K562 (cell line): ENCODE measurements around the gene COL15A1. TPM values are rescaled to one million over a fixed set of nuclear protein-coding genes. Genes with fewer than 3 reads are reported as not detected.

ENCODE experiments used
- ATAC-seq: fragments of 200-7000 bp; cut with Tn5 transposase; 3 replicates; pipeline ENCODE4 v1.9.1; 2020; ENCODE audit warnings: moderate library complexity
- BruUV-seq: library from RNA; stranded (reverse); fragments of 400-500 nt; replicated peaks from 2 replicates; lab custom pipeline; 2021; lab: Mats Ljungman, UMichigan
- CTCF ChIA-PET: fragments of 300-600 bp; formaldehyde crosslinking; extraction: SDS; loops from one replicate; lab custom pipeline; 2021; ENCODE audit warnings: low intra/inter-chr PET ratio; lab: Yijun Ruan, JAX
- POLR2A ChIA-PET: fragments of 300-600, 350-650 bp; sonication (Branson Sonifier 250); formaldehyde crosslinking; extraction: SDS; loops from one replicate; lab custom pipeline; 2021; ENCODE audit warnings: antibody characterized with exemption, inconsistent platforms; lab: Yijun Ruan, JAX
- DNase-seq, 4 experiments: peaks; one replicate each; pipeline versions ENCODE4 v3.0.0 to v3.0.0-alpha.2; 2011 to 2018; ENCODE audit warnings: low spot score in 3 of 4, mixed read lengths in 3 of 4; ENCODE audit errors: extremely low read depth in 1 of 4
- FAIRE-seq: peaks from 2 replicates; lab custom pipeline; 2011; peaks lifted over from hg19 to GRCh38; lab: Jason Lieb, UNC
- H2AFZ ChIP-seq: 2 replicates; pipeline ENCODE4 v1.6.0; 2011; ENCODE audit warnings: low read depth, low read length, control low read depth, inconsistent platforms
- H3K27ac ChIP-seq: fragments of 200-600 bp; 3 replicates; pipeline ENCODE4 v1.8.0; 2011; ENCODE audit warnings: low read depth, mild to moderate bottlenecking, control low read depth, inconsistent platforms, low read length, moderate library complexity, mixed read lengths; ENCODE audit errors: extremely low read depth
- H3K27me3 ChIP-seq, 2 experiments: fragments of 300-600 bp in 1 of 2; 2 replicates in 1 of 2; 3 replicates in 1 of 2; pipeline versions ENCODE4 v1.6.0 to v1.8.0; 2011; ENCODE audit warnings: inconsistent platforms in 2 of 2, low read length in 2 of 2, mild to moderate bottlenecking in 1 of 2, mixed read lengths in 1 of 2, moderate library complexity in 1 of 2; ENCODE audit not compliant: control insufficient read depth in 2 of 2, insufficient read depth in 2 of 2
- H3K36me3 ChIP-seq: fragments of 300-600 bp; 3 replicates; pipeline ENCODE4 v1.8.0; 2011; ENCODE audit warnings: mild to moderate bottlenecking, low read length, inconsistent platforms; ENCODE audit not compliant: control insufficient read depth, insufficient read depth
- H3K4me1 ChIP-seq, 2 experiments: fragments of 200-600 bp in 1 of 2; replicated peaks in 1 of 2; 2 replicates in 1 of 2; 3 replicates in 1 of 2; pipeline versions ENCODE4 v1.5.1 to v1.8.0; 2011; ENCODE audit warnings: inconsistent platforms in 2 of 2, low read length in 2 of 2, mild to moderate bottlenecking in 1 of 2, mixed read lengths in 1 of 2, moderate library complexity in 1 of 2; ENCODE audit not compliant: control insufficient read depth in 2 of 2, insufficient read depth in 2 of 2
- H3K4me2 ChIP-seq: 2 replicates; pipeline ENCODE4 v1.6.1; 2011; ENCODE audit warnings: low read length, control low read depth, inconsistent platforms, mixed read lengths; ENCODE audit not compliant: insufficient read depth
- H3K4me3 ChIP-seq: fragments of 200-600 bp; sonication (generic), shearing (Covaris generic); 2 replicates; pipeline ENCODE4 v1.5.1; 2016; ENCODE audit warnings: control low read depth, inconsistent platforms
- H3K79me2 ChIP-seq: fragments of 200-600 bp; 3 replicates; pipeline ENCODE4 v1.8.0; 2011; ENCODE audit warnings: low read length, inconsistent platforms; ENCODE audit not compliant: control insufficient read depth, insufficient read depth
- H3K9ac ChIP-seq, 2 experiments: 2 replicates each; pipeline versions ENCODE4 v1.6.0 to v1.6.1; 2011; ENCODE audit warnings: low read depth in 2 of 2, low read length in 2 of 2, control low read depth in 1 of 2, inconsistent platforms in 1 of 2, mild to moderate bottlenecking in 1 of 2, mixed read lengths in 1 of 2; ENCODE audit not compliant: insufficient read depth in 1 of 2
- H3K9me1 ChIP-seq: one replicate; pipeline ENCODE4 v1.6.0; 2011; ENCODE audit warnings: inconsistent platforms, mild to moderate bottlenecking, low read length, moderate library complexity; ENCODE audit not compliant: control insufficient read depth, insufficient read depth
- H3K9me3 ChIP-seq: replicated peaks from 2 replicates; pipeline ENCODE4 v1.5.1; 2011; ENCODE audit warnings: low read depth, low read length, inconsistent platforms; ENCODE audit not compliant: control insufficient read depth, insufficient read depth
- H4K20me1 ChIP-seq: replicated peaks from 2 replicates; pipeline ENCODE4 v1.6.1; 2011; ENCODE audit warnings: low read length, inconsistent platforms, mixed read lengths; ENCODE audit not compliant: control insufficient read depth, insufficient read depth
- CC2D1A ChIP-seq: fragments of 450-650 bp; IDR thresholded peaks from 2 replicates; pipeline ENCODE4 v1.6.1; 2017; ENCODE audit warnings: mild to moderate bottlenecking
- DPF2 ChIP-seq: fragments of 450-650 bp; IDR thresholded peaks from 2 replicates; pipeline ENCODE4 v1.6.1; 2016
- KAT2B ChIP-seq: IDR thresholded peaks from one replicate; pipeline ENCODE4 v1.6.1; 2012; ENCODE audit warnings: low read depth, mild to moderate bottlenecking, control low read depth, inconsistent platforms, low read length, moderate library complexity
- NFIC ChIP-seq: fragments of 450-650 bp; IDR thresholded peaks from 2 replicates; pipeline ENCODE4 v1.6.1; 2017; ENCODE audit warnings: mild to moderate bottlenecking, inconsistent platforms
- NFIX ChIP-seq: fragments of 250-450 bp; sonication (Bioruptor Pico); IDR thresholded peaks from 2 replicates; pipeline ENCODE4 v1.4.0; 2020; ENCODE audit warnings: low read depth, mild to moderate bottlenecking, moderate library complexity
- REST ChIP-seq, 2 experiments: fragments of 450-650 bp; formaldehyde crosslinking in 1 of 2; IDR thresholded peaks; 2 replicates each; pipeline versions ENCODE4 v1.4.0 to v1.6.1; 2014 to 2020; ENCODE audit warnings: mild to moderate bottlenecking in 2 of 2, borderline replicate concordance in 1 of 2, low read depth in 1 of 2
- STAT5B ChIP-seq: fragments of 250-450 bp; sonication (Bioruptor Pico); IDR thresholded peaks from 2 replicates; pipeline ENCODE4 v1.8.0; 2021; ENCODE audit warnings: mild to moderate bottlenecking, inconsistent platforms
- TRIM24 ChIP-seq, 2 experiments: fragments of 450-650 bp; IDR thresholded peaks; 2 replicates each; pipeline ENCODE4 v1.6.1; 2016
- ZNF41 ChIP-seq: fragments of 250-450 bp; sonication (Bioruptor Pico); conservative IDR thresholded peaks from 2 replicates; pipeline ENCODE4 v1.4.0; 2020; ENCODE audit warnings: mild to moderate bottlenecking
- ZNF561 ChIP-seq: fragments of 450-650 bp; formaldehyde crosslinking; conservative IDR thresholded peaks from 2 replicates; pipeline ENCODE4 v1.4.0; 2020; ENCODE audit warnings: mild to moderate bottlenecking, moderate library complexity
- WGBS: fragments of 100-300 bp; shearing (Covaris generic); methylation state at CpG from one replicate; pipeline ENCODE4 v1.1.6; 2016; ENCODE audit warnings: low coverage, mixed read lengths; ENCODE audit not compliant: insufficient coverage; ENCODE audit errors: missing lambda C conversion rate; 5-methylcytosine and 5-hydroxymethylcytosine counted together
- in situ Hi-C: fragments of 300-500 bp; cut with MboI; formaldehyde crosslinking; loops from 4 replicates; pipeline ENCODE4 v1.15.0; 2018; ENCODE audit warnings: inconsistent platforms, mixed read lengths
- intact Hi-C: fragments of 100-400 bp; cut with micrococcal nuclease; formaldehyde crosslinking; loops from 2 replicates; pipeline ENCODE4 v1.14.2; 2022
- polyA plus RNA-seq, 8 experiments: library from polyadenylated mRNA; depleted of rRNA in 4 of 8; stranded (reverse) in 5 of 8; unstranded in 3 of 8; fragments of >200 nt; fragmentation: Nextera tagmentation in 2 of 8; fragmentation: Illumina TruSeq in 1 of 8; extraction: Ambion mirVana in 2 of 8; extraction: Trizol in 1 of 8; gene quantifications; 2 replicates each; pipeline versions ENCODE4 v1.2.1 to v1.2.3, GENCODE V29; 2011 to 2014; ENCODE audit warnings: inconsistent platforms in 1 of 8, missing spikeins in 1 of 8
- total RNA-seq, 7 experiments: library from RNA; depleted of rRNA in 6 of 7; stranded (reverse); fragments of >200 nt in 6 of 7; fragmentation: Illumina TruSeq in 2 of 7; extraction: Trizol in 2 of 7; gene quantifications; 2 replicates each; pipeline versions ENCODE4 v1.2.1 to v1.2.3, GENCODE V29; 2011 to 2021; ENCODE audit warnings: low replicate concordance in 1 of 7
- TF ChIP-seq, protein P1 (sequence below): IDR thresholded peaks from 3 replicates; pipeline ENCODE4 v1.6.1; 2011; ENCODE audit warnings: borderline replicate concordance, mild to moderate bottlenecking, moderate library complexity; ENCODE audit not compliant: insufficient read length; ENCODE audit errors: extremely low read depth

The COL15A1 gene
- total and polyA plus RNA-seq, 9 of the 15 experiments (the other 6 are each of a cell fraction or from before 2014, with no cell fraction given), result 0.46 to 5.1 (median 2.6) TPM

DNA sequence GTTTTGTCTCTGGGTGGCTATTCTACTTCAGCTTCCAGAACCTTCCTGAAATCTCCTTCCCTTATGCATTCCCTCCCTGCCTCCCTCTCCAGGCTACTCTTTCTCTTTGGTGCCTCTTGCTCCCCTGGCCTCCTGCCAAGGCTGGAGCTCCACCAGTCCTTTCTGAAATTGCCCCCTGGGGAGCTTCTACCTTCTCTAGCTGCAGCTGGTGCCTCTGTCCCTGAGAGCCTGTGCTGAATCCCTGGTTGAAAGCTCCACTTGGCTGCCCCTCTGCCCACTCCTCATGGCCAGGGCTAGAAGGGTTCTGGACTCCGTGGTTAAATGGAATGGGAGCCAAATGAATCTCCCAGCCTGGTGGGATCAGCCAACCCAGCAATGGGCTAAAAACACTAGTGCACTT is 80.1 kb downstream of the COL15A1 start:
- no peaks in the 10 kb centered on the region for H3K79me2 ChIP-seq
- TF ChIP-seq TRIM24 (IDR thresholded peaks at IDR 0.05) (no peak), NFIC (peak; percentile 87), NFIX (peak; percentile 6; the same call in 1 of the 2 replicates), KAT2B (no peak), ZNF41 (CRISPR knock-in tag) (no peak), ZNF561 (CRISPR knock-in tag) (no peak), STAT5B (CRISPR knock-in tag) (no peak), CC2D1A (no peak), REST (IDR thresholded peaks at IDR 0.05; ENCODE audit: borderline replicate concordance) (peak; percentile 48), REST (CRISPR knock-in tag; IDR thresholded peaks at IDR 0.05; ENCODE audit: low read depth) (no peak), DPF2 (no peak)
- TF ChIP-seq, protein P1, sequence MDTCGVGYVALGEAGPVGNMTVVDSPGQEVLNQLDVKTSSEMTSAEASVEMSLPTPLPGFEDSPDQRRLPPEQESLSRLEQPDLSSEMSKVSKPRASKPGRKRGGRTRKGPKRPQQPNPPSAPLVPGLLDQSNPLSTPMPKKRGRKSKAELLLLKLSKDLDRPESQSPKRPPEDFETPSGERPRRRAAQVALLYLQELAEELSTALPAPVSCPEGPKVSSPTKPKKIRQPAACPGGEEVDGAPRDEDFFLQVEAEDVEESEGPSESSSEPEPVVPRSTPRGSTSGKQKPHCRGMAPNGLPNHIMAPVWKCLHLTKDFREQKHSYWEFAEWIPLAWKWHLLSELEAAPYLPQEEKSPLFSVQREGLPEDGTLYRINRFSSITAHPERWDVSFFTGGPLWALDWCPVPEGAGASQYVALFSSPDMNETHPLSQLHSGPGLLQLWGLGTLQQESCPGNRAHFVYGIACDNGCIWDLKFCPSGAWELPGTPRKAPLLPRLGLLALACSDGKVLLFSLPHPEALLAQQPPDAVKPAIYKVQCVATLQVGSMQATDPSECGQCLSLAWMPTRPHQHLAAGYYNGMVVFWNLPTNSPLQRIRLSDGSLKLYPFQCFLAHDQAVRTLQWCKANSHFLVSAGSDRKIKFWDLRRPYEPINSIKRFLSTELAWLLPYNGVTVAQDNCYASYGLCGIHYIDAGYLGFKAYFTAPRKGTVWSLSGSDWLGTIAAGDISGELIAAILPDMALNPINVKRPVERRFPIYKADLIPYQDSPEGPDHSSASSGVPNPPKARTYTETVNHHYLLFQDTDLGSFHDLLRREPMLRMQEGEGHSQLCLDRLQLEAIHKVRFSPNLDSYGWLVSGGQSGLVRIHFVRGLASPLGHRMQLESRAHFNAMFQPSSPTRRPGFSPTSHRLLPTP, result no peak
- TF ChIP-seq, all 486 proteins: peak for 3
- in situ Hi-C loops (no loop called here), intact Hi-C loops (no loop called here)
- H2AFZ ChIP-seq, result no peak overlapping the region
- no peak overlapping the region for H3K27ac ChIP-seq
- 36% methylated on average over 1 of the region's 1 CpG for WGBS
- ATAC-seq (no peak), FAIRE-seq (no peak), DNase-seq (peak in 1 of 4 experiments; percentile 39)
- H3K9ac ChIP-seq, result no peak overlapping the region
- H3K9me1 ChIP-seq, result no peaks in the 10 kb centered on the region
- H3K36me3 ChIP-seq, result no peaks in the 10 kb centered on the region
- ChIA-PET CTCF (no interaction called here), POLR2A (interaction anchor here (0.6 to 0.9 kb wide), 2 partner anchors 10 to 13 kb away, joined by 3 to 5 read pairs; no protein-coding TSS in a partner anchor)
- no TSS peak for BruUV-seq
- H3K4me1 ChIP-seq, result peaks cover 9 to 14% of the 10 kb centered on the region in 2 experiments; a peak in 4 of 5 replicates
- H3K4me3 ChIP-seq, result no peak overlapping the region
- no peaks in the 10 kb centered on the region for H3K27me3 ChIP-seq
- H4K20me1 ChIP-seq, result no peaks in the 10 kb centered on the region
- no peak overlapping the region for H3K4me2 ChIP-seq
- H3K9me3 ChIP-seq, result no peaks in the 10 kb centered on the region
